HepG2 (cell line): Measurements from ENCODE around the gene MARS1. TPM values are rescaled to one million over a fixed set of nuclear protein-coding genes. Genes with fewer than 3 reads are reported as not detected.

ENCODE experiments used
- ARNT ChIP-seq: fragments of 450-650 bp; IDR thresholded peaks from 2 replicates; pipeline ENCODE4 v1.6.1; 2017
- BRD4 ChIP-seq: sonication (generic); formaldehyde crosslinking; IDR thresholded peaks from 2 replicates; pipeline ENCODE4 v1.4.0; 2020; ENCODE audit warnings: missing genetic modification reagents
- DR1 ChIP-seq: sonication (generic); formaldehyde crosslinking; IDR thresholded peaks from 2 replicates; pipeline ENCODE4 v1.8.0; 2021; ENCODE audit warnings: mild to moderate bottlenecking, missing genetic modification reagents, inconsistent platforms
- ETS1 ChIP-seq: sonication (generic); formaldehyde crosslinking; IDR thresholded peaks from 2 replicates; pipeline ENCODE4 v1.4.0; 2020; ENCODE audit warnings: missing genetic modification reagents
- NFAT5 ChIP-seq: sonication (generic); formaldehyde crosslinking; IDR thresholded peaks from 2 replicates; pipeline ENCODE4 v1.4.0; 2020; ENCODE audit warnings: missing genetic modification reagents
- NFATC3 ChIP-seq: sonication (generic); formaldehyde crosslinking; IDR thresholded peaks from 2 replicates; pipeline ENCODE4 v1.5.1; 2020; ENCODE audit warnings: mild to moderate bottlenecking, missing genetic modification reagents
- POLR2A ChIP-seq, 2 experiments: IDR thresholded peaks; 2 replicates each; pipeline ENCODE4 v1.6.1; 2011; ENCODE audit warnings: low read depth in 2 of 2, low read length in 2 of 2, mild to moderate bottlenecking in 1 of 2, moderate library complexity in 1 of 2; ENCODE audit not compliant: insufficient read depth in 1 of 2
- TIGD3 ChIP-seq: sonication (generic); formaldehyde crosslinking; IDR thresholded peaks from 2 replicates; pipeline ENCODE4 v1.5.1; 2020; ENCODE audit warnings: mild to moderate bottlenecking, missing genetic modification reagents, borderline replicate concordance
- ZBTB43 ChIP-seq: sonication (generic); formaldehyde crosslinking; conservative IDR thresholded peaks from 2 replicates; pipeline ENCODE4 v1.4.0; 2020; ENCODE audit warnings: missing genetic modification reagents
- ZC3H13 ChIP-seq: sonication (generic); formaldehyde crosslinking; IDR thresholded peaks from 2 replicates; pipeline ENCODE4 v1.8.1; 2023; ENCODE audit warnings: mild to moderate bottlenecking, missing genetic modification reagents, moderate library complexity
- ZHX1 ChIP-seq: sonication (generic); formaldehyde crosslinking; IDR thresholded peaks from 2 replicates; pipeline ENCODE4 v1.8.1; 2022; ENCODE audit warnings: low read depth, mild to moderate bottlenecking, missing genetic modification reagents
- ZNF234 ChIP-seq: sonication (generic); formaldehyde crosslinking; conservative IDR thresholded peaks from 2 replicates; pipeline ENCODE4 v1.5.1; 2020; ENCODE audit warnings: mild to moderate bottlenecking, missing genetic modification reagents
- ZNF543 ChIP-seq: sonication (generic); formaldehyde crosslinking; IDR thresholded peaks from 2 replicates; pipeline ENCODE4 v1.4.0; 2020; ENCODE audit warnings: mild to moderate bottlenecking, missing genetic modification reagents
- polyA plus RNA-seq, 8 experiments: library from polyadenylated mRNA; depleted of rRNA in 3 of 8; stranded (reverse) in 7 of 8; unstranded in 1 of 8; fragments of >200 nt; fragmentation: Illumina TruSeq in 4 of 8; extraction: Trizol in 4 of 8; gene quantifications; 2 replicates each; pipeline versions ENCODE4 v1.2.1 to v1.2.3, GENCODE V29; 2011 to 2016; ENCODE audit warnings: low read depth in 4 of 8, missing spikeins in 1 of 8, mixed read lengths in 1 of 8; ENCODE audit not compliant: insufficient read depth in 1 of 8
- total RNA-seq, 5 experiments: library from RNA; depleted of rRNA; stranded (reverse); fragments of >200 nt; fragmentation: Illumina TruSeq; extraction: Trizol; gene quantifications; 2 replicates each; pipeline ENCODE4 v1.2.3, GENCODE V29; 2016; ENCODE audit warnings: low read depth in 1 of 5

MARS1 gene
- total and polyA plus RNA-seq, 2 of the 13 experiments (the other 11 are each of a cell fraction or from before 2014, with no cell fraction given), result 115 to 181 TPM

GRCh38 chr12:57522011-57522886, 34.4 kb downstream of the MARS1 start, which contains the start of gene MBD6 (continued):
- TF ChIP-seq ZHX1 (CRISPR knock-in tag) (no peak; the same call in 1 of the 2 replicates), POLR2A (IDR thresholded peaks at IDR 0.05; ENCODE audit: insufficient read depth in 1 of 2, low read depth in 2 of 2, low read length in 2 of 2) (peak; percentile 38 to 52; a peak in 2 of 4 replicates), ZC3H13 (peak; percentile 55; the same call in 1 of the 2 replicates), NFAT5 (no peak), TIGD3 (CRISPR knock-in tag) (no peak), ZNF543 (CRISPR knock-in tag) (peak; percentile 89), ARNT (no peak), ETS1 (no peak), DR1 (peak; percentile 35; the same call in 1 of the 2 replicates), ZNF234 (CRISPR knock-in tag) (no peak), BRD4 (peak; percentile 53; the same call in 1 of the 2 replicates), NFATC3 (CRISPR knock-in tag) (no peak), ZBTB43 (peak; percentile 53; the same call in 1 of the 2 replicates)
